Adrenal gland (tissue), 5 donors: ENCODE measurements around the gene PTCRA.
"Not testable (repeated sequence)": the region's sequence is repeated elsewhere in the genome, so short reads cannot be mapped to it uniquely, and the experiment has no call there.

ENCODE experiments used
- CTCF ChIP-seq, 6 experiments: fragments of 450-650 bp in 4 of 6; fragments of 200-600 bp in 2 of 6; sonication (generic) in 1 of 6; IDR thresholded peaks; 1 replicate in 5 of 6; 2 replicates in 1 of 6; pipeline versions ENCODE4 v1.5.1 to v1.8.0; 2016 to 2021; ENCODE audit warnings: antibody characterized with exemption in 6 of 6, mild to moderate bottlenecking in 2 of 6, moderate library complexity in 1 of 6
- POLR2A ChIP-seq, 2 donors: fragments of 450-650 bp; IDR thresholded peaks; one replicate each; pipeline ENCODE4 v1.6.1; 2017; ENCODE audit warnings: antibody characterized with exemption in 2 of 2, mild to moderate bottlenecking in 2 of 2, moderate library complexity in 1 of 2
- donor health status: DM: no; HTN: no; CAD: no.

DNA sequence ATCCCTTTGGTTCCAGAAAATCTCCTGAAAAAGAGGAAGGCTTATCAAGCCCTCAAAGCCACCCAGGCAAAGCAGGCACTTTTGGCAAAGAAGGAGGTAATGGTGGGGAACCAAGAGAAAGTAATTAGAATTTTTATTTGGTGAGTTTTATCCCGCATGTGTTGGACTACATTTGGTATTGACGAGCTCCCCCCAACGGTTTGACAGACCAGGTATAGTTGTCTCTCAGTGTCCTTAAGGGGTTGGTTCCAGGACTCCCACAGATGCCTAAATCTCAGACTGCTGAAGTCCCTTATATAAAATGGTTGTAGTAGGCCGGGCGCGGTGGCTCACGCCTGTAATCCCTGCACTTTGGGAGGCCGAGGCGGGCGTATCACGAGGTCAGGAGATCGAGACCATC, 35.0 kb upstream of the PTCRA start:
- TF ChIP-seq CTCF, POLR2A (IDR thresholded peaks at IDR 0.05): not testable (repeated sequence)
